NCI-H187 treated with DMSO at 0.1 percent for 48 hours (cell line): ENCODE results near the gene VAV1.
"Not testable (repeated sequence)": the region's sequence is repeated elsewhere in the genome, so short reads cannot be mapped to it uniquely, and the experiment has no call there.

Experiments
- DNase-seq: peaks from one replicate; lab custom pipeline; 2025; lab: John Stamatoyannopoulos, UW

Gene VAV1

GRCh38 chr19:6790194-6791128 lies 18.0 kb downstream of the VAV1 start:
- no peak for DNase-seq

GRCh38 chr19:6791237-6791636 lies 18.7 kb downstream of the VAV1 start:
- DNase-seq: no peak

DNA sequence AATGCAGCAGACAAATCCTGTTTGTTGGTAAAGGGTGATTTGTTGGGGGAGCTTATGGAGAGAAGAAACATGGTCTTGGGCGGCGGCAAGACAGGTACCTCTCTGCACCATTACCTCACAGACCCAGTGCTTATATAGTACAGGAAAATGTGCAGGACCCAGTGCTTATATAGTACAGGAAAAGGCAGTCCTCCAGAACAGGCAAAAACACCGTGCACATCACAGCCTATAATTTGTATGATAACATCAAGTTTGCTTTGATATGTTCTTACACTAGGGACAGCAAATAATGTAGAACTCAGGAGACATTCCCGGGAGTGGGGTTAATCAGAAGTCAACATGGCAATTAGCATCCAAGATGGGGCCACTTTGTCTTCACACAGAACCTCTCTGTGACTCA lies 20.9 kb downstream of the VAV1 start:
- DNase-seq: no peak

GRCh38 chr19:6793973-6794372 lies 21.5 kb downstream of the VAV1 start:
- no peak for DNase-seq

- no peak for DNase-seq
Observed at GRCh38 chr19:6794686-6795431, 22.4 kb downstream of the VAV1 start.

DNA sequence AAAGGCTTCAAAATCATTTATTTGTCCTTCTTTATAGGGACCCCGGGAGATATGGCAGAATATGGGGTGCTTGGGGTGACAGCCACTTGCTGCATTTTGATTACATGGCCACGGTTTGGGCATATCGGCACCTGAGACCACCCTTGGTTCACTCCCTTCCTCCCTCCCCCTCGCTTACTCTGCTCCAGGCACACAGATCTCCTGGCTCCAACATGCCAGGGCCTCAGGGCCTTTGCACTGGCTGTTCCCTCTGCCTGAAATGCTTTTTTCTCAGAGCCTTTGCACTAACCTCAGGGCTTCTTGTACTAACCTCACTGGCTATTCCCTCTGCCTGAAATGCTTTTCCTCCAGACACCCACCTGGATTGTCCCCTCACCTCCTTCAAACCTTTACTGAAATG lies 23.8 kb downstream of the VAV1 start:
- DNase-seq: no peak

- no peak for DNase-seq
Observed at GRCh38 chr19:6797646-6798045, 25.1 kb downstream of the VAV1 start.

GRCh38 chr19:6800160-6800790 lies 27.8 kb downstream of the VAV1 start:
- not testable (repeated sequence) for DNase-seq

- no peak for DNase-seq
Observed at GRCh38 chr19:6800991-6801484, 28.5 kb downstream of the VAV1 start.

GRCh38 chr19:6801485-6802086 lies 29.1 kb downstream of the VAV1 start:
- no peak for DNase-seq

DNA sequence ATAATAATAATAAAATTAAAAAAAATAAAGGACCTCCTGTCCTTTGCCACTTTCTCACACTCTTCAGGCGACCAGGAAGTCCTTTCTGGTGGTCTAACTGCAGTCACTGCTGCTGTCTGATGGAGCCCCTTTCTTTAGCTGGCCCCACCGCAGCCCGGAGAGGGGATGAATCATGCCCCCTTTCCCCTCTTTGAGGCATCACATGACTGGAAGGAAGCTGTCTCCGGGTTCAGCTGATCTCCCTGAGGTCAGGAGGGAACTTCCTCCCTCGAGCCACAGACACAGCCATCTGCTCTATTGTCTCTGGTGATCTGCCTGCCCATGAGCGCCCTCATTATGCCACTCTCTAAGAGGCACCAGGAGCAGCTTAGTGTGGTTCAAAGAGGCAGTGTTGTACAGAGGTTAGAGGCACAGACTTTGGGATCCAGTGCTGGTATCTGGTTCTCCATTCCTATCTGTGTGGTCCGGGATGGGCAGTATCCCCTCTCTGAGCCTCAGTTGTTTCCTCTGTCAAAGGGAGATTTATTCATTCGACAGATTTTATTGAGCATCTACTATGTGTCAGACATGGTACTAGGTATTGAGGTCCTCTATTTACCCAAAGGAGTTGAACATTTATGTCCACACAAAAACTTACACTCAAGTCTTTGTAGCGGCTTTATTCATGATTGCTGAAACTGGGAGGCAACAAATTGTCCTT lies 30.0 kb downstream of the VAV1 start:
- DNase-seq: no peak

DNA sequence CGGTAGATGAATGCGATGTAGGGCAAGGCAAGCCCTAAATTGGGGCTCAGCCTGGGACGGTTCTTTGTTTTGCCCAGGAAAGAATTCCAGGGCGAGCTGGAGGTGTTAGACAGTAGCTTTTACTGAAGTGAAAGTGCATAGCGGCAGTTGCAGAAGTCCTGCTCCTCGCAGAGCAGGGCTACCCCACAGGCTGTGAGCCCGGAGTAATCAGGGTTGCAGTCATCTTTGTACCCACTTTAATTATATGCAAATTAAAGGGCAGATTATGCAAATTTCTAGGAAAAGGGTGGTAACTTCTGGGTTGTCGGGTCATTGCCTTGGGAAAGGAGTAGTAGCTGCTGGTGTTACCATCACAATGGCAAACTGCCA lies 30.5 kb downstream of the VAV1 start:
- no peak for DNase-seq

DNA sequence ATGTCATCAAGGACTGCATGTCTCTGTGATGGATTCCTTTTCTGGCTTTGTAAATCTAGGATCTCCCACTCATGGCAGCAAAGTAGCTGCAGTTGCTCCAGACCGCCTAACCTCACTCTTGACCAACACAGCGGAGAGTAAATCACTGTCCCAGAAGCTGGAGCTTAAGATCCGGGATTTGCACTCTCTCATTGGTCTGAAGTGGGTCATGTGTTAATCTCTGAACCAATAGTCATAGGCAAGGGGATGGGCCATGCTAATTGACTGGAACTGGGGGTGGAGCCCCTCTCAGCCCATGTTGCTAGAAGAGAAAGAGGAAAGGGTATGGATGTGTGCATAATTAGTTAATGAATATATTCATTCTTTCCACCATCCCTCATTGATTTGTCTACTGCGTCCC lies 34.0 kb downstream of the VAV1 start:
- no peak for DNase-seq

- no peak for DNase-seq
Observed at GRCh38 chr19:6807291-6807690, 34.8 kb downstream of the VAV1 start.

- no peak for DNase-seq
Observed at GRCh38 chr19:6808494-6808893, 36.0 kb downstream of the VAV1 start.

DNA sequence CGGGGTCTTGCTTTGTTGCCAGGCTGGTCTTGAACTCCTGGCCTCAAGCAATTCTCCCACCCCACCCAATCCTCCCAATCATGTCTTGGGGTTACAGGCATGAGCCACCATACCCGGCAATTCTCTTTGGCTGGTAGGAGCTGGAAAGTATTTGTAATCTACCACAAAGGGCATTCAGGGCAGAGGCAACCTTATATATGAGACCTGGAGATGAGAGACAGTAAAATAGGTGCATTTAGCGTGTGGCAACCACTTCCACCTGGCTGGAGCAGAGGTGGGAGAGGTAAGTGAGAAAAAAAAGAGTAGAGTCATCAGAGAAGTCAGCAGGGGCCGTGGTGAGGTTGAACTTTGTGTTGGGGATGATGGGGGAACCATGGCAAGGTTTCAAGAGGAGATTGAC lies 36.8 kb downstream of the VAV1 start:
- DNase-seq: no peak

DNA sequence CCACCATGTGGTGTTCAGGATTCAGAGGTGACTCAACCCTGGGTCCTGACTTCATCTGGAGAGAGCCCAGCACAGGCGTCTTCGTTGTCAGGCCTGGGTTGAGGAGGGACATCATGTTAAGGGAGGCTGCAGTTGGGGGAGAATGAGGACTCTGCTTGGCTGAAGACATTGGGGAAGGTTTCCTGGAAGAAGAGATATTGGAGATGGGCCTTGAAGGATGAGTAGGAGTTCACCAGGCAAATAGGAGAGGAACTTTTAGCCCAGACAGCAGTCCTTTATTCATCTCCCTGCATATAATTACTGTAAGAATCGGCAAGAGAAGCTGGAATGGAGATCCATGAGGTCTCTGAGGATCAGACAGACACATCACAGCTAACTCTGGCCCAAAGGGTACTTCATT lies 38.9 kb downstream of the VAV1 start:
- DNase-seq: no peak

DNA sequence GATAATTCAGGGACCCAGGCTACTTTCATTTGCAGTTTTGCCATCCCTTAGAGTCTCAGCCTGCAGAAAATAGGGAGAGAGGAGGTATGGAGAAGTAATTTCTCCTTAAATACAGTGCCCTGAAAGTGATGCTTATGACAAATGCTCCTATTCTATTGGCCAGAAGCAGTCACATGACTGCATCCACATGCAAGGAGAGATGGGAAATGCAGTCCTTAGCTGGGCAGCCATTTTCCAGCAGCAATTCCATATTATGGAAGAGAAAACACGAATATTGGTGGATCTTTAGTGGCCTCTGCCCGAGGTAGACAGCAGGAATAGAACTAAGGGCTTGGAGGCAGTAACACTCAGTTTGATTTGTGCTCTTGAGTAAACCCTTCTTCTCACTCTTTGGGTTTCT lies 39.4 kb downstream of the VAV1 start:
- DNase-seq: no peak

DNA sequence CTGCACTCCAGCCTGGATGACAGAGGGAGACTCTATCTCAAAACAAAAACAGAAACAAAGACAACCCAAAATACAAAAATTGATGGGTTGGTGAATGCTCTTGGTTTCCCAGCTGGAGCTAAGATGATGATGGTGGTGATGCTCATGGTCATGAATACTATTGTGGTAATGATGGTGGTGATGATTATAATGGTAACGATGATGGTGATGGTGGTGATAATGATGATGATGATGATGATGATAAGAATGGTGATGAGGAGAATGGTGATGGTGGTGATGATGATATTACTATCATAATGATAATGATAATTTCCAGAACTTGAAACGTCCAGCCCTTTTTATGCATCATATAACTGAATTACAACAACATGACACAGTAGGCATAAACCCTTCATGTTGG lies 40.1 kb downstream of the VAV1 start:
- no peak for DNase-seq

DNA sequence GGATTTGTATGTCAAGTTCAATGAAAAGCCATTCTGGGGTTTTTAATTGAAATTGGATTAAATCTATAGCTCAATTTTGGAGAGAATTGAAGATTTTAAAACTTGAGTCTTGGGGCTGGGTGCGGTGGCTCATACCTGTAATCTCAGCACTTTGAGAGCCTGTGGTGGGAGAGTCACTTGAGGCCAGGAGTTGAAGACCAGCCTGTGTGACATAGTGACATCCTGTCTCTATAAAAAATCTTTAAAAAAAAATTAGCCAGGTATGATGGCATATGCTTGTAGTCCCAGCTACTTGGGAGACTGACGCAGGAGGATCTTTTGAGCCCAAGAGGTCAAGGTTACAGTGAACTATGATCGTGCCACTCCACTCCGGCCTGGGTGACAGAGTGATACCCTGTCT lies 41.2 kb downstream of the VAV1 start:
- DNase-seq: no peak

- DNase-seq: no peak
Observed at GRCh38 chr19:6817179-6817578, 44.7 kb downstream of the VAV1 start.

- DNase-seq: no peak
Observed at GRCh38 chr19:6818246-6818645, 45.7 kb downstream of the VAV1 start.
